ENCODE measurements around the gene ARL3.
"Not testable (repeated sequence)": the region's sequence is repeated elsewhere in the genome, so short reads cannot be mapped to it uniquely, and the experiment has no call there.

ARL3 gene, protein sequence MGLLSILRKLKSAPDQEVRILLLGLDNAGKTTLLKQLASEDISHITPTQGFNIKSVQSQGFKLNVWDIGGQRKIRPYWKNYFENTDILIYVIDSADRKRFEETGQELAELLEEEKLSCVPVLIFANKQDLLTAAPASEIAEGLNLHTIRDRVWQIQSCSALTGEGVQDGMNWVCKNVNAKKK

GRCh38 chr10:102713814-102714620, at the start of gene ARL3:
Gene ARL3, minus strand, starts transcription at chr10:102714397. Its CDS starts 122 bp downstream, at chr10:102714275.
- POLR2A ChIA-PET, result interaction anchor here (1.0 to 1.9 kb wide), 7 partner anchors 13 to 204 kb away, joined by 3 to 14 read pairs (median 8); partner anchors contain the start of genes CNNM2 and TRIM8
- CTCF ChIA-PET, result interaction anchor here (0.7 to 7.0 kb wide), 15 partner anchors 9 to 211 kb away, joined by 3 to 66 read pairs (median 4); partner anchors contain the start of gene ACTR1A
- peak within 1 kb of the TSS; percentile 93 for H3K4me3 ChIP-seq (ENCODE audit: low read depth, low read length)
- DNase-seq (ENCODE audit: low read depth, low spot score), result peak; percentile 82
- TF ChIP-seq, protein P1, sequence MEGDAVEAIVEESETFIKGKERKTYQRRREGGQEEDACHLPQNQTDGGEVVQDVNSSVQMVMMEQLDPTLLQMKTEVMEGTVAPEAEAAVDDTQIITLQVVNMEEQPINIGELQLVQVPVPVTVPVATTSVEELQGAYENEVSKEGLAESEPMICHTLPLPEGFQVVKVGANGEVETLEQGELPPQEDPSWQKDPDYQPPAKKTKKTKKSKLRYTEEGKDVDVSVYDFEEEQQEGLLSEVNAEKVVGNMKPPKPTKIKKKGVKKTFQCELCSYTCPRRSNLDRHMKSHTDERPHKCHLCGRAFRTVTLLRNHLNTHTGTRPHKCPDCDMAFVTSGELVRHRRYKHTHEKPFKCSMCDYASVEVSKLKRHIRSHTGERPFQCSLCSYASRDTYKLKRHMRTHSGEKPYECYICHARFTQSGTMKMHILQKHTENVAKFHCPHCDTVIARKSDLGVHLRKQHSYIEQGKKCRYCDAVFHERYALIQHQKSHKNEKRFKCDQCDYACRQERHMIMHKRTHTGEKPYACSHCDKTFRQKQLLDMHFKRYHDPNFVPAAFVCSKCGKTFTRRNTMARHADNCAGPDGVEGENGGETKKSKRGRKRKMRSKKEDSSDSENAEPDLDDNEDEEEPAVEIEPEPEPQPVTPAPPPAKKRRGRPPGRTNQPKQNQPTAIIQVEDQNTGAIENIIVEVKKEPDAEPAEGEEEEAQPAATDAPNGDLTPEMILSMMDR (IDR thresholded peaks at IDR 0.05; ENCODE audit: insufficient read depth, low read length, missing control alignments), result peak; percentile 77

- no peak overlapping the region for H3K4me3 ChIP-seq (ENCODE audit: low read depth, low read length)
- POLR2A ChIA-PET, result interaction anchor here (0.6 to 3.6 kb wide), 2 partner anchors 10 to 13 kb away, joined by 4 to 18 read pairs; no protein-coding TSS in a partner anchor
- CTCF ChIA-PET, result interaction anchor here (2.2 to 5.2 kb wide), 3 partner anchors 9 to 138 kb away, joined by 6 to 50 read pairs (median 12); no protein-coding TSS in a partner anchor
- no peak for DNase-seq (ENCODE audit: low read depth, low spot score)
- TF ChIP-seq, protein P1 (IDR thresholded peaks at IDR 0.05; ENCODE audit: insufficient read depth, low read length, missing control alignments), result no peak
Measured at GRCh38 chr10:102763037-102763607, 48.9 kb upstream of the ARL3 start.

GRCh38 chr10:102762401-102763015, 48.3 kb upstream of the ARL3 start:
- no peak overlapping the region for H3K4me3 ChIP-seq (ENCODE audit: low read depth, low read length)
- CTCF ChIA-PET, result interaction anchor here (1.0 to 5.2 kb wide), 5 partner anchors 9 to 139 kb away, joined by 5 to 50 read pairs (median 8); no protein-coding TSS in a partner anchor
- DNase-seq (ENCODE audit: low read depth, low spot score), result no peak
- TF ChIP-seq, protein P1 (IDR thresholded peaks at IDR 0.05; ENCODE audit: insufficient read depth, low read length, missing control alignments), result no peak
- POLR2A ChIA-PET, result interaction anchor here (0.6 to 3.6 kb wide), 2 partner anchors 10 to 14 kb away, joined by 4 to 18 read pairs; no protein-coding TSS in a partner anchor

- no peak overlapping the region for H3K4me3 ChIP-seq (ENCODE audit: low read depth, low read length)
- TF ChIP-seq, protein P1 (IDR thresholded peaks at IDR 0.05; ENCODE audit: insufficient read depth, low read length, missing control alignments), result no peak
- DNase-seq (ENCODE audit: low read depth, low spot score), result no peak
- ChIA-PET CTCF (interaction anchor here (1.0 to 2.2 kb wide), 3 partner anchors 9 to 139 kb away, joined by 5 to 12 read pairs (median 8); no protein-coding TSS in a partner anchor), POLR2A (no interaction called here)
Measured at GRCh38 chr10:102761981-102762380, 47.8 kb upstream of the ARL3 start.

GRCh38 chr10:102759497-102760210, 45.5 kb upstream of the ARL3 start:
- no peak for DNase-seq (ENCODE audit: low read depth, low spot score)
- no peak overlapping the region for H3K4me3 ChIP-seq (ENCODE audit: low read depth, low read length)
- POLR2A ChIA-PET, result no interaction called here
- TF ChIP-seq, protein P1 (IDR thresholded peaks at IDR 0.05; ENCODE audit: insufficient read depth, low read length, missing control alignments), result no peak
- CTCF ChIA-PET, result interaction anchor here (1.4 kb wide), 1 partner anchor 9 kb away, joined by 3 read pairs; no protein-coding TSS in a partner anchor

DNA sequence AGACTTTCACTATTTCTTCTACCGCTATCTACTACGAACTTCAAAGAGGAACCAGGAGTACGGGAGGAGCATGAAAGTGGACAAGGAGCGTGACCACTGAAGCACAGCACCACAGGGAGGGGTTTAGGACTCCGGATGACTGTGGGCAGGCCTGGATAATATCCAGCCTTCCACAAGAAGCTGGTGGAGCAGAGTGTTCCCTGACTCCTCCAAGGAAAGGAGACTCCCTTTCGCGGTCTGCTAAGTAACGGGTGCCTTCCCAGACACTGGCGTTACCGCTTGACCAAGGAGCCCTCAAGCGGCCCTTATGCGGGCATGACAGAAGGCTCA, 44.7 kb upstream of the ARL3 start:
- DNase-seq (ENCODE audit: low read depth, low spot score); H3K4me3 ChIP-seq (ENCODE audit: low read depth, low read length); POLR2A ChIA-PET: not testable (repeated sequence)
- CTCF ChIA-PET, result interaction anchor here (1.4 kb wide), 1 partner anchor 10 kb away, joined by 3 read pairs; no protein-coding TSS in a partner anchor

Measured in AG04449 (cell line).